Measurements from ENCODE around the gene PITX3. TPM values are rescaled to one million over a fixed set of nuclear protein-coding genes. Genes with fewer than 3 reads are reported as not detected.

The PITX3 gene
- total and polyA plus RNA-seq, 9 of the 15 experiments (the other 6 are each of a cell fraction or from before 2014, with no cell fraction given) = 0.30 to 0.98 (median 0.95) TPM; not detected in 6

GRCh38 chr10:102241444-102242117, at the start of gene PITX3 (continued):
- TF ChIP-seq FOXM1 (IDR thresholded peaks at IDR 0.05; ENCODE audit: low read depth) = no peak
- no peak for TF ChIP-seq FOXM1 (CRISPR knock-in tag; IDR thresholded peaks at IDR 0.05; ENCODE audit: low read depth)
- no peak for TF ChIP-seq SMAD1 (IDR thresholded peaks at IDR 0.05; ENCODE audit: low read depth, low read length, partially characterized antibody)
- peak; percentile 59 for TF ChIP-seq POLR2G (IDR thresholded peaks at IDR 0.05; ENCODE audit: low read depth, low read length)
- TF ChIP-seq LCOR (CRISPR knock-in tag; IDR thresholded peaks at IDR 0.05) = 0 out of 2 replicates have a peak, but pooled peaks have one; percentile 27
- TF ChIP-seq DPF2 (IDR thresholded peaks at IDR 0.05) = 0 out of 2 replicates have a peak, but pooled peaks have one; percentile 15
- no peak for TF ChIP-seq MECOM (CRISPR knock-in tag; IDR thresholded peaks at IDR 0.05)
- no peak for TF ChIP-seq MTA2 (IDR thresholded peaks at IDR 0.05; ENCODE audit: low read depth)
- TF ChIP-seq NCOA2 (IDR thresholded peaks at IDR 0.05; ENCODE audit: partially characterized antibody in 2 of 2) = no peak
- TF ChIP-seq RFX7 (CRISPR knock-in tag; IDR thresholded peaks at IDR 0.05) = no peak
- TF ChIP-seq ZNF764 (CRISPR knock-in tag; IDR thresholded peaks at IDR 0.05; ENCODE audit: low read depth) = no peak
- no peak for TF ChIP-seq KLF16 (IDR thresholded peaks at IDR 0.05)
- TF ChIP-seq, protein P1, sequence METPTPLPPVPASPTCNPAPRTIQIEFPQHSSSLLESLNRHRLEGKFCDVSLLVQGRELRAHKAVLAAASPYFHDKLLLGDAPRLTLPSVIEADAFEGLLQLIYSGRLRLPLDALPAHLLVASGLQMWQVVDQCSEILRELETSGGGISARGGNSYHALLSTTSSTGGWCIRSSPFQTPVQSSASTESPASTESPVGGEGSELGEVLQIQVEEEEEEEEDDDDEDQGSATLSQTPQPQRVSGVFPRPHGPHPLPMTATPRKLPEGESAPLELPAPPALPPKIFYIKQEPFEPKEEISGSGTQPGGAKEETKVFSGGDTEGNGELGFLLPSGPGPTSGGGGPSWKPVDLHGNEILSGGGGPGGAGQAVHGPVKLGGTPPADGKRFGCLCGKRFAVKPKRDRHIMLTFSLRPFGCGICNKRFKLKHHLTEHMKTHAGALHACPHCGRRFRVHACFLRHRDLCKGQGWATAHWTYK (CRISPR knock-in tag; IDR thresholded peaks at IDR 0.05) = no peak
- TF ChIP-seq ZNF695 (CRISPR knock-in tag; IDR thresholded peaks at IDR 0.05) = no peak
- TF ChIP-seq ILF3 (IDR thresholded peaks at IDR 0.05; ENCODE audit: borderline replicate concordance) = no peak
- peak; percentile 58; the same call in 1 of the 2 replicates for TF ChIP-seq RAD51 (IDR thresholded peaks at IDR 0.05; ENCODE audit: borderline replicate concordance, low read depth)
- TF ChIP-seq SIRT6 (IDR thresholded peaks at IDR 0.05; ENCODE audit: low read depth, low read length) = no peak
- no peak for TF ChIP-seq ETS2 (tag; IDR thresholded peaks at IDR 0.05; ENCODE audit: borderline replicate concordance, poor library complexity, severe bottlenecking)
- TF ChIP-seq HNRNPLL (IDR thresholded peaks at IDR 0.05; ENCODE audit: low read depth, low read length, poor library complexity, severe bottlenecking) = no peak
- no peak for TF ChIP-seq WHSC1 (IDR thresholded peaks at IDR 0.05; ENCODE audit: low read length)
- TF ChIP-seq MTA3 (IDR thresholded peaks at IDR 0.05; ENCODE audit: borderline replicate concordance) = no peak
- no peak for TF ChIP-seq TRIM24 (IDR thresholded peaks at IDR 0.05)
- TF ChIP-seq, protein P2, sequence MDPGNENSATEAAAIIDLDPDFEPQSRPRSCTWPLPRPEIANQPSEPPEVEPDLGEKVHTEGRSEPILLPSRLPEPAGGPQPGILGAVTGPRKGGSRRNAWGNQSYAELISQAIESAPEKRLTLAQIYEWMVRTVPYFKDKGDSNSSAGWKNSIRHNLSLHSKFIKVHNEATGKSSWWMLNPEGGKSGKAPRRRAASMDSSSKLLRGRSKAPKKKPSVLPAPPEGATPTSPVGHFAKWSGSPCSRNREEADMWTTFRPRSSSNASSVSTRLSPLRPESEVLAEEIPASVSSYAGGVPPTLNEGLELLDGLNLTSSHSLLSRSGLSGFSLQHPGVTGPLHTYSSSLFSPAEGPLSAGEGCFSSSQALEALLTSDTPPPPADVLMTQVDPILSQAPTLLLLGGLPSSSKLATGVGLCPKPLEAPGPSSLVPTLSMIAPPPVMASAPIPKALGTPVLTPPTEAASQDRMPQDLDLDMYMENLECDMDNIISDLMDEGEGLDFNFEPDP (CRISPR knock-in tag; IDR thresholded peaks at IDR 0.05) = no peak
- TF ChIP-seq, protein P3, sequence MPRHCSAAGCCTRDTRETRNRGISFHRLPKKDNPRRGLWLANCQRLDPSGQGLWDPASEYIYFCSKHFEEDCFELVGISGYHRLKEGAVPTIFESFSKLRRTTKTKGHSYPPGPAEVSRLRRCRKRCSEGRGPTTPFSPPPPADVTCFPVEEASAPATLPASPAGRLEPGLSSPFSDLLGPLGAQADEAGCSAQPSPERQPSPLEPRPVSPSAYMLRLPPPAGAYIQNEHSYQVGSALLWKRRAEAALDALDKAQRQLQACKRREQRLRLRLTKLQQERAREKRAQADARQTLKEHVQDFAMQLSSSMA (CRISPR knock-in tag; IDR thresholded peaks at IDR 0.05) = no peak
- peak; percentile 41; the same call in 1 of the 2 replicates for TF ChIP-seq CTBP1 (IDR thresholded peaks at IDR 0.05; ENCODE audit: borderline replicate concordance)
- TF ChIP-seq ZFP36 (IDR thresholded peaks at IDR 0.05; ENCODE audit: low read depth, low read length, partially characterized antibody) = no peak
